Common myeloid progenitor, CD34-positive (primary cell): ENCODE measurements around the gene DPP9.

Experiments
- CTCF ChIA-PET: fragments of 350-600 bp; sonication (Branson Sonifier 250); formaldehyde crosslinking; loops from one replicate; lab custom pipeline; 2021; ENCODE audit warnings: antibody characterized with exemption; lab: Charles Lee
- POLR2A ChIA-PET: fragments of 350-600 bp; sonication (Branson Sonifier 250); formaldehyde crosslinking; loops from one replicate; lab custom pipeline; 2021; ENCODE audit warnings: antibody characterized with exemption; lab: Charles Lee
- DNase-seq, 3 donors: peaks; one replicate each; pipeline versions ENCODE4 v3.0.0 to v3.0.0-alpha.2; 2013
- H3K27ac ChIP-seq, 2 experiments: 1 replicate in 1 of 2; 2 replicates in 1 of 2; pipeline ENCODE4 v1.7.0; 2013; ENCODE audit warnings: inconsistent platforms in 2 of 2, low read length in 2 of 2, mild to moderate bottlenecking in 2 of 2, low read depth in 1 of 2, moderate library complexity in 1 of 2; ENCODE audit not compliant: severe bottlenecking in 2 of 2, insufficient read depth in 1 of 2, poor library complexity in 1 of 2
- H3K27me3 ChIP-seq, 5 experiments: replicated peaks in 2 of 5; 1 replicate in 3 of 5; 2 replicates in 2 of 5; pipeline versions ENCODE4 v1.6.1 to v1.7.0; 2013; ENCODE audit warnings: low read length in 4 of 5, mild to moderate bottlenecking in 2 of 5, moderate library complexity in 2 of 5, inconsistent platforms in 1 of 5; ENCODE audit not compliant: insufficient read depth in 5 of 5, control insufficient read depth in 4 of 5
- H3K36me3 ChIP-seq, 4 experiments: 1 replicate in 2 of 4; 2 replicates in 2 of 4; pipeline versions ENCODE4 v1.6.1 to v1.7.0; 2013; ENCODE audit warnings: low read length in 3 of 4, control low read depth in 1 of 4, mild to moderate bottlenecking in 1 of 4; ENCODE audit not compliant: control insufficient read depth in 4 of 4, insufficient read depth in 4 of 4
- H3K4me1 ChIP-seq, 4 experiments: 1 replicate in 3 of 4; 2 replicates in 1 of 4; pipeline versions ENCODE4 v1.6.1 to v1.7.1; 2013; ENCODE audit warnings: low read length in 3 of 4, mild to moderate bottlenecking in 3 of 4, control low read depth in 1 of 4, inconsistent platforms in 1 of 4, moderate library complexity in 1 of 4; ENCODE audit not compliant: control insufficient read depth in 4 of 4, insufficient read depth in 4 of 4; ENCODE audit errors: control extremely low read depth in 1 of 4
- H3K4me3 ChIP-seq, 7 experiments: 1 replicate in 4 of 7; 2 replicates in 3 of 7; pipeline versions ENCODE4 v1.5.1 to v1.7.0; 2013; ENCODE audit warnings: mild to moderate bottlenecking in 7 of 7, low read length in 6 of 7, moderate library complexity in 6 of 7, inconsistent platforms in 2 of 7, low read depth in 2 of 7, control low read depth in 1 of 7; ENCODE audit not compliant: insufficient read depth in 4 of 7, control insufficient read depth in 1 of 7; ENCODE audit errors: extremely low read depth in 1 of 7
- H3K9me3 ChIP-seq, 5 experiments: 1 replicate in 4 of 5; 2 replicates in 1 of 5; pipeline versions ENCODE4 v1.6.1 to v1.7.1; 2013; ENCODE audit warnings: low read length in 4 of 5, mild to moderate bottlenecking in 2 of 5, inconsistent platforms in 1 of 5, low read depth in 1 of 5, moderate library complexity in 1 of 5; ENCODE audit not compliant: control insufficient read depth in 4 of 5, insufficient read depth in 2 of 5; ENCODE audit errors: control extremely low read depth in 1 of 5
- WGBS: methylation state at CpG from one replicate; pipeline ENCODE4 v1.1.5; 2013; ENCODE audit not compliant: insufficient coverage; 5-methylcytosine and 5-hydroxymethylcytosine counted together

DPP9 gene

DNA sequence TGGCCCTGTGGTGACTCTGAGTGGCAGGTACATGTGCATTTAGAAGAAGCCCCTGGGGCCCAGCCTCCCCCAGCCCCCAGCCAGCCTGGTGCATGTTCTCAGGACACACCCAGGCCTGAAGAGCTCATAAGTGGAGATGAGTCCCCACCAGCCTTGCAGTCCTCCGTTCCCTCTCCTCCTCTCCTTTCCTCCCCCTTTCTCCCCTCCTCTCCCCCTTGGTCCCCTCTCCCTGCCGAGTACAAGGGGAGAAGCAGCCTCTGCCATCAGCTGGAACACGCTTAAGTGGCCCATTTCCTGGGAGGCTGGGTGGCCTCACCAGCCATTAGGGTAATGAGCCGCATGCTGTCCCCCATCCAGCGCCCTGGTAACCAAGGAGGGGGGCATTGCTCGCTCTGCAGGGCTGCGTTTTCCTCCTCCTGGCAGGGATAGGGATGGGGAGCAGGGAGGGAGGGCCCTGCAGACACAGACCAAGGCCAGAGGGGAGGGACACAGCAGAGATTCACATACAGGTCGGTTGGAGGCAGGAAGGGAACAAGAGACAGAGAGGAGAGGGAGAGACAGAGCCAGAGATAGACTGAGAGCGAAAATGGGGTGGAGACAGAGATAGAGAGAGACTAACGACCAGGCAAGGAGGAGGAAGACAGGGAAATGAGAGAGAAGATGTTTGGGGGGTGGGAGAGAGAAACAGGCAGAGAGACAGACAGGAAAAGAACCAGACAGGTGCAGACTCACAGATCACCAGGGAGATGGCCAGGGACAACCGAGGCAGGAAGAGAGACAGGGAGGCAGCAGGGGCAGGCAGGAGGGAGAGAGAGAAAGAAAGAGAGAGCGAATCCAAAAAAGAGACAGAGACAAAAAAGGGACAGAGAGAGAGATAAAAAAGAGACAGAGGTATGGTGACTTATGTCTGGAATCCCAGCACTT lies 19.3 kb upstream of the DPP9 start:
- POLR2A ChIA-PET = no interaction called here
- 34% methylated on average over 11 of the region's 12 CpGs for WGBS

DNA sequence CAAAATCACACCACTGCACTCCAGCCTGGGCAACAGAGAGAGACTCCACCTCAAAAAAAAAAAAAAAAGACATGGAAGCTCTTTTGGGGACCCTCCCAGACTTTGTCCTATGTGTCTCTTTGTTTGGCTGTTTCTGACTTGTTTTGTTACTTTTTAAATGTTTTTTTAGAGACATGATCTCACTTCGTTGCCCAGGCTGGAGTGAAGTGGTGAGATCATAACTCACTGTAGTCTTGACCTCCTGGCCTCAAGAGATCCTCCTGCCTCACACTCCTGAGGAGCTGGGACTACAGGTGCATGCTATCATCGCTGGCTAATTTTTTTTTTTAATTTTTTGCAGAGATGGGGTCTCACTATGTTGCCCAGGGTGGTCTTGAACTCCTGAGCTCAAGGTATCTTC lies 16.4 kb upstream of the DPP9 start:
- Histone ChIP-seq H3K9me3 (no peaks in the 10 kb centered on the region), H3K27me3 (peaks cover 0 to 30% (median 9%) of the 10 kb centered on the region in 5 experiments), H3K36me3 (no peaks in the 10 kb centered on the region), H3K4me3 (no peak overlapping the region), H3K27ac (no peak overlapping the region), H3K4me1 (no peaks in the 10 kb centered on the region)
- POLR2A ChIA-PET = no interaction called here
- no peak for DNase-seq
- CTCF ChIA-PET = no interaction called here
- 100% methylated on average over 2 of the region's 2 CpGs for WGBS

More for the DNA sequence above, 19.3 kb upstream of the DPP9 start:
- H3K27me3 ChIP-seq = peaks cover 0 to 40% (median 12%) of the 10 kb centered on the region in 5 experiments
- H3K4me3 ChIP-seq = no peak overlapping the region
- H3K4me1 ChIP-seq = no peaks in the 10 kb centered on the region
- H3K9me3 ChIP-seq = no peaks in the 10 kb centered on the region
- CTCF ChIA-PET = interaction anchor here (1.8 to 2.0 kb wide), 2 partner anchors 10 to 26 kb away, joined by 4 to 5 read pairs; no protein-coding TSS in a partner anchor
- no peak for DNase-seq
- no peaks in the 10 kb centered on the region for H3K36me3 ChIP-seq
- no peak overlapping the region for H3K27ac ChIP-seq

- H3K4me1 ChIP-seq = no peaks in the 10 kb centered on the region
- no peaks in the 10 kb centered on the region for H3K36me3 ChIP-seq
- no peak for DNase-seq
- H3K9me3 ChIP-seq = no peaks in the 10 kb centered on the region
- H3K27me3 ChIP-seq = peaks cover 0 to 30% (median 9%) of the 10 kb centered on the region in 5 experiments
- WGBS = 53% methylated on average over 3 of the region's 4 CpGs
- H3K27ac ChIP-seq = no peak overlapping the region
- H3K4me3 ChIP-seq = no peak overlapping the region
- CTCF ChIA-PET = interaction anchor here (0.8 to 1.0 kb wide), 2 partner anchors 31 to 52 kb away, joined by 3 to 5 read pairs; partner anchors contain the start of gene FEM1A
- POLR2A ChIA-PET = no interaction called here
Measured at GRCh38 chr19:4738734-4739133, 15.1 kb upstream of the DPP9 start.

- POLR2A ChIA-PET = no interaction called here
- no peak overlapping the region for H3K27ac ChIP-seq
- DNase-seq = no peak
- peaks cover 0 to 26% (median 12%) of the 10 kb centered on the region in 5 experiments for H3K27me3 ChIP-seq
- WGBS = 6% methylated on average over 6 of the region's 11 CpGs
- H3K4me1 ChIP-seq = no peaks in the 10 kb centered on the region
- no peaks in the 10 kb centered on the region for H3K36me3 ChIP-seq
- no peaks in the 10 kb centered on the region for H3K9me3 ChIP-seq
- CTCF ChIA-PET = interaction anchor here (0.5 to 1.1 kb wide), 6 partner anchors 10 to 354 kb away, joined by 3 to 5 read pairs (median 3); partner anchors contain the start of gene FEM1A
- no peak overlapping the region for H3K4me3 ChIP-seq
Measured at GRCh38 chr19:4737955-4738600, 14.4 kb upstream of the DPP9 start.

GRCh38 chr19:4733755-4734345 lies 10.2 kb upstream of the DPP9 start:
- Histone ChIP-seq H3K4me1 (peaks cover 0 to 3% (median 1%) of the 10 kb centered on the region in 4 experiments), H3K27ac (no peak overlapping the region), H3K9me3 (no peaks in the 10 kb centered on the region), H3K27me3 (peaks cover 0 to 11% (median 5%) of the 10 kb centered on the region in 5 experiments), H3K4me3 (no peak overlapping the region), H3K36me3 (no peaks in the 10 kb centered on the region)
- DNase-seq = no peak
- CTCF ChIA-PET = interaction anchor here (1.2 to 8.7 kb wide), 4 partner anchors 9 to 72 kb away, joined by 3 to 75 read pairs (median 20); partner anchors contain the start of gene FEM1A
- POLR2A ChIA-PET = no interaction called here
- 50% methylated on average over 1 of the region's 1 CpG for WGBS

DNA sequence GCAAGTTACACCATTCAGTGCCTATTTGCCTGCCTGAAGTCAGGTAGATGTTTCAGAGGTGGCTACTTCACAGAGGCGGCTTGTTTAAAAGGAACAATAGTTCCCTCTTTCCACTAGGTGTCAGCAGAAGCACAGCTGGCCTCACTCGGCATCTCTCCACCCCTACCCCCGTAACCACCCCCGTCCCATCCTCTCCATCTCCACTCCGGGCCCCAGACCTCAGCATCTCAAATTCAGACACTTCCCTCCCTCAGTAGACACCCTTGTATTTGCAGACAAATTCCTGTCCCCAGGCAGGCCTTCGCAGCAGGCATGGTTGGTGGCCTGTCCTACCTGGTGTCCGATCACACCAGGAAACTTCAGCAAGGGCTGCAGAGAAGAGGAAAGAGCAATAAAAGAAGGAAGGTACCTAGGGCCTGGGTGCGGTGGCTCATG lies 9.1 kb upstream of the DPP9 start:
- 20% methylated on average over 8 of the region's 8 CpGs for WGBS
- Histone ChIP-seq H3K36me3 (no peaks in the 10 kb centered on the region), H3K27me3 (peaks cover 0 to 3% (median 0%) of the 10 kb centered on the region in 5 experiments), H3K4me1 (peaks cover 0 to 3% (median 1%) of the 10 kb centered on the region in 4 experiments), H3K27ac (no peak overlapping the region), H3K9me3 (no peaks in the 10 kb centered on the region), H3K4me3 (no peak overlapping the region)
- ChIA-PET CTCF (interaction anchor here (1.0 to 8.7 kb wide), 9 partner anchors 8 to 74 kb away, joined by 3 to 75 read pairs (median 4); partner anchors contain the start of gene FEM1A), POLR2A (no interaction called here)
- DNase-seq = peak; percentile 75 to 87 (median 84)
